WERI-Rb-1 (cell line): Measurements from ENCODE around the gene ERVFRD-1.
A peak's percentile ranks its signal among the peaks of the same experiment; 100 is the strongest.

Experiments used
- DNase-seq: peaks from one replicate; pipeline ENCODE4 v3.0.0-alpha.2; 2020
- H3K27ac ChIP-seq: fragments of 250-450 bp; sonication (Bioruptor Pico); 2 replicates; pipeline ENCODE4 v1.5.1; 2020; ENCODE audit warnings: mild to moderate bottlenecking, moderate library complexity
- H3K27me3 ChIP-seq: fragments of 250-450 bp; sonication (Bioruptor Pico); 2 replicates; pipeline ENCODE4 v1.5.1; 2021; ENCODE audit warnings: mild to moderate bottlenecking, low read depth, moderate library complexity; ENCODE audit not compliant: insufficient read depth, severe bottlenecking
- H3K36me3 ChIP-seq: fragments of 250-450 bp; sonication (Bioruptor Pico); 2 replicates; pipeline ENCODE4 v1.5.1; 2020; ENCODE audit warnings: mild to moderate bottlenecking, moderate library complexity
- H3K4me3 ChIP-seq: 2 replicates; pipeline ENCODE4 v1.5.1; 2011; ENCODE audit warnings: low read depth, mild to moderate bottlenecking, control low read depth, low read length
- H3K9me3 ChIP-seq: fragments of 250-450 bp; sonication (Bioruptor Pico); 2 replicates; pipeline ENCODE4 v1.5.1; 2021; ENCODE audit warnings: mild to moderate bottlenecking, moderate library complexity; ENCODE audit not compliant: severe bottlenecking
- CTCF ChIP-seq: IDR thresholded peaks from 2 replicates; pipeline ENCODE4 v1.5.1; 2011; ENCODE audit warnings: low read depth, mild to moderate bottlenecking, control low read depth, inconsistent platforms, low read length

Gene ERVFRD-1

GRCh38 chr6:11151488-11151887, 40.0 kb upstream of the ERVFRD-1 start:
- no peaks in the 10 kb centered on the region for H3K27me3 ChIP-seq
- H3K4me3 ChIP-seq: no peak overlapping the region
- no peak for TF ChIP-seq CTCF
- H3K36me3 ChIP-seq: no peaks in the 10 kb centered on the region
- H3K27ac ChIP-seq: no peak overlapping the region
- no peaks in the 10 kb centered on the region for H3K9me3 ChIP-seq
- DNase-seq: no peak

GRCh38 chr6:11149551-11149950, 38.0 kb upstream of the ERVFRD-1 start:
- H3K9me3 ChIP-seq: no peaks in the 10 kb centered on the region
- H3K4me3 ChIP-seq: no peak overlapping the region
- no peak for DNase-seq
- no peak overlapping the region for H3K27ac ChIP-seq
- H3K27me3 ChIP-seq: no peaks in the 10 kb centered on the region
- no peaks in the 10 kb centered on the region for H3K36me3 ChIP-seq
- TF ChIP-seq CTCF: no peak

GRCh38 chr6:11146117-11146826, 34.7 kb upstream of the ERVFRD-1 start:
- H3K27me3 ChIP-seq: no peaks in the 10 kb centered on the region
- no peak overlapping the region for H3K27ac ChIP-seq
- H3K36me3 ChIP-seq: no peaks in the 10 kb centered on the region
- TF ChIP-seq CTCF: no peak
- no peaks in the 10 kb centered on the region for H3K9me3 ChIP-seq
- DNase-seq: no peak
- H3K4me3 ChIP-seq: no peak overlapping the region

- peak; percentile 96 for TF ChIP-seq CTCF
- H3K36me3 ChIP-seq: no peaks in the 10 kb centered on the region
- peak; percentile 89 for DNase-seq
- no peak overlapping the region for H3K27ac ChIP-seq
- H3K27me3 ChIP-seq: no peaks in the 10 kb centered on the region
- H3K9me3 ChIP-seq: no peaks in the 10 kb centered on the region
- no peak overlapping the region for H3K4me3 ChIP-seq
Observed at GRCh38 chr6:11144393-11144851, 32.9 kb upstream of the ERVFRD-1 start.

- no peak overlapping the region for H3K4me3 ChIP-seq
- TF ChIP-seq CTCF: no peak
- H3K27ac ChIP-seq: no peak overlapping the region
Observed at GRCh38 chr6:11143394-11144371, 32.2 kb upstream of the ERVFRD-1 start.

More at GRCh38 chr6:11143394-11144371, 32.2 kb upstream of the ERVFRD-1 start:
- DNase-seq: no peak
- no peaks in the 10 kb centered on the region for H3K36me3 ChIP-seq
- no peaks in the 10 kb centered on the region for H3K27me3 ChIP-seq
- H3K9me3 ChIP-seq: no peaks in the 10 kb centered on the region
